Stimulated activated CD4-positive, alpha-beta T cell treated with anti-CD3 and anti-CD28 coated beads, Interleukin-1b, Interleukin-23, amount 100 ng/mL, for 24 hours (primary cell): ENCODE results near the gene CDYL2.

Experiments
- DNase-seq, 4 experiments: peaks; one replicate each; pipeline ENCODE4 v3.0.0-alpha.2; 2020; ENCODE audit warnings: low read depth in 4 of 4, low spot score in 1 of 4

CDYL2 gene

GRCh38 chr16:80601182-80601581 is 203.2 kb downstream of the CDYL2 start:
- no peak for DNase-seq

GRCh38 chr16:80599466-80599865 is 204.9 kb downstream of the CDYL2 start:
- no peak for DNase-seq

GRCh38 chr16:80596507-80597207 is 207.7 kb downstream of the CDYL2 start:
- no peak for DNase-seq

- DNase-seq, result no peak
Observed at GRCh38 chr16:80594756-80595155, 209.6 kb downstream of the CDYL2 start.

- no peak for DNase-seq
Observed at GRCh38 chr16:80592273-80592672, 212.1 kb downstream of the CDYL2 start.

GRCh38 chr16:80591071-80591915 is 213.1 kb downstream of the CDYL2 start:
- DNase-seq, result no peak

GRCh38 chr16:80587071-80587470 is 217.3 kb downstream of the CDYL2 start:
- DNase-seq, result no peak

GRCh38 chr16:80586476-80586875 is 217.9 kb downstream of the CDYL2 start:
- no peak for DNase-seq

GRCh38 chr16:80585764-80586163 is 218.6 kb downstream of the CDYL2 start:
- DNase-seq, result no peak

- DNase-seq, result peak in 2 of 4 experiments; percentile 23 to 61
Observed at GRCh38 chr16:80583466-80583865, 220.9 kb downstream of the CDYL2 start.

- peak; percentile 25 to 63 (median 45) for DNase-seq
Observed at GRCh38 chr16:80580109-80580832, 224.1 kb downstream of the CDYL2 start.

- DNase-seq, result no peak
Observed at GRCh38 chr16:80577485-80578280, 226.7 kb downstream of the CDYL2 start.

- no peak for DNase-seq
Observed at GRCh38 chr16:80576343-80576912, 228.0 kb downstream of the CDYL2 start.

GRCh38 chr16:80573700-80574120 is 230.7 kb downstream of the CDYL2 start:
- no peak for DNase-seq

- DNase-seq, result no peak
Observed at GRCh38 chr16:80570106-80570478, 234.3 kb downstream of the CDYL2 start.

- DNase-seq, result peak; percentile 46 to 74 (median 55)
Observed at GRCh38 chr16:80569440-80570105, 234.8 kb downstream of the CDYL2 start.

GRCh38 chr16:80564394-80564793 is 240.0 kb downstream of the CDYL2 start:
- no peak for DNase-seq

- DNase-seq, result no peak
Observed at GRCh38 chr16:80563066-80563465, 241.3 kb downstream of the CDYL2 start.

- DNase-seq, result no peak
Observed at GRCh38 chr16:80559369-80559768, 245.0 kb downstream of the CDYL2 start.

GRCh38 chr16:80557037-80557436 is 247.4 kb downstream of the CDYL2 start:
- DNase-seq, result no peak
